MM.1S (cell line): Measurements from ENCODE around the gene PPP6R3.

ENCODE experiments used
- EZH2 ChIP-seq: fragments of 300-600 bp; sonication (generic); optimal IDR thresholded peaks from 2 replicates; pipeline ENCODE3; 2017; ENCODE audit warnings: low read depth, mild to moderate bottlenecking, antibody characterized with exemption, low read length, mixed read lengths
- EZH2phosphoT487 ChIP-seq: fragments of 300-600 bp; sonication (generic); IDR thresholded peaks from 2 replicates; pipeline ENCODE4 v1.6.1; 2018; ENCODE audit warnings: antibody characterized with exemption, low read length
- TF ChIP-seq, protein P1 (sequence below): fragments of 300-600 bp; sonication (generic); IDR thresholded peaks from 2 replicates; pipeline ENCODE4 v1.5.1; 2016; ENCODE audit warnings: antibody characterized with exemption, low read length, mixed read lengths

DNA sequence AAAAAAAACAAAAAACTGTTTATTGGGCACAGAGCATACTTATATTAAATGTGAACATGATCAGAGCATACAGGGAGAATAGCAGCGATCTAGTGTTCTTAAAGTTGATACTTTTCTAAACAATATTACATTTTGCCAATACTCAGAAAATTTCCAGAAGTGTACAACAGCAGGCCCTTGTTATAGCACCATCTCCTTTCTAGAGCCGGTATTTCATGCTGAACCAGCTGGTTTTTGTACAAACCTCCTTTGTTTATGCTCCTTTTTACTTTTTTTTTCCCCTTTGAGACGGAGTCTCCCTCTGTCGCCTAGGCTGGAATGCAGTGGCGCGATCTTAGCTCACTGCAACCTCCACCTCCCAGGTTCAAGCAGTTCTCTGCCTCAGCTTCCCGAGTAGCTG lies 90.7 kb downstream of the PPP6R3 start:
- TF ChIP-seq, protein P1, sequence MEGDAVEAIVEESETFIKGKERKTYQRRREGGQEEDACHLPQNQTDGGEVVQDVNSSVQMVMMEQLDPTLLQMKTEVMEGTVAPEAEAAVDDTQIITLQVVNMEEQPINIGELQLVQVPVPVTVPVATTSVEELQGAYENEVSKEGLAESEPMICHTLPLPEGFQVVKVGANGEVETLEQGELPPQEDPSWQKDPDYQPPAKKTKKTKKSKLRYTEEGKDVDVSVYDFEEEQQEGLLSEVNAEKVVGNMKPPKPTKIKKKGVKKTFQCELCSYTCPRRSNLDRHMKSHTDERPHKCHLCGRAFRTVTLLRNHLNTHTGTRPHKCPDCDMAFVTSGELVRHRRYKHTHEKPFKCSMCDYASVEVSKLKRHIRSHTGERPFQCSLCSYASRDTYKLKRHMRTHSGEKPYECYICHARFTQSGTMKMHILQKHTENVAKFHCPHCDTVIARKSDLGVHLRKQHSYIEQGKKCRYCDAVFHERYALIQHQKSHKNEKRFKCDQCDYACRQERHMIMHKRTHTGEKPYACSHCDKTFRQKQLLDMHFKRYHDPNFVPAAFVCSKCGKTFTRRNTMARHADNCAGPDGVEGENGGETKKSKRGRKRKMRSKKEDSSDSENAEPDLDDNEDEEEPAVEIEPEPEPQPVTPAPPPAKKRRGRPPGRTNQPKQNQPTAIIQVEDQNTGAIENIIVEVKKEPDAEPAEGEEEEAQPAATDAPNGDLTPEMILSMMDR, result no peak
- TF ChIP-seq EZH2 (no peak), EZH2phosphoT487 (no peak)
